Psoas muscle (tissue), 8 donors: ENCODE measurements around the gene ZP4. TPM values are rescaled to one million over a fixed set of nuclear protein-coding genes. Genes with fewer than 3 reads are reported as not detected.

Experiments used
- ATAC-seq, 4 donors: fragments of 200-7000 bp; cut with Tn5 transposase; one replicate each; pipeline ENCODE4 v1.9.1; 2020; ENCODE audit warnings: moderate library complexity in 3 of 4, mild to moderate bottlenecking in 2 of 4
- DNase-seq, 2 donors: peaks; one replicate each; pipeline ENCODE4 v3.0.0-alpha.2; 2020
- H3K27ac ChIP-seq: fragments of 200-600 bp; one replicate; pipeline ENCODE4 v1.8.0; 2022
- H3K27me3 ChIP-seq, 3 donors: fragments of 200-600 bp in 1 of 3; one replicate each; pipeline versions ENCODE4 v1.6.1 to v1.8.0; 2013 to 2022; ENCODE audit warnings: low read length in 2 of 3, mild to moderate bottlenecking in 2 of 3, moderate library complexity in 1 of 3; ENCODE audit not compliant: insufficient read depth in 3 of 3
- H3K36me3 ChIP-seq, 2 donors: fragments of 200-600 bp in 1 of 2; one replicate each; pipeline versions ENCODE4 v1.6.1 to v1.8.0; 2013 to 2022; ENCODE audit warnings: low read depth in 1 of 2, mild to moderate bottlenecking in 1 of 2, moderate library complexity in 1 of 2; ENCODE audit not compliant: insufficient read depth in 1 of 2
- H3K4me1 ChIP-seq: fragments of 200-600 bp; one replicate; pipeline ENCODE4 v1.8.0; 2022
- H3K4me3 ChIP-seq: fragments of 200-600 bp; one replicate; pipeline ENCODE4 v1.8.0; 2022; ENCODE audit warnings: mild to moderate bottlenecking
- H3K9me3 ChIP-seq: fragments of 200-600 bp; one replicate; pipeline ENCODE4 v1.8.0; 2022
- WGBS, 3 donors: extraction: QIAGEN DNeasy Blood & Tissue Kit; methylation state at CpG; one replicate each; pipeline versions ENCODE4 v1.1.6 to v1.1.7; 2013; 5-methylcytosine and 5-hydroxymethylcytosine counted together
- intact Hi-C, 2 donors: fragments of 100-400 bp; cut with DNase I; formaldehyde crosslinking; loops; one replicate each; pipeline versions ENCODE4 v1.11.0 to v1.14.2; 2022
- polyA plus RNA-seq, 3 donors: library from polyadenylated mRNA; stranded (reverse); fragments of 200-250 nt; gene quantifications; one replicate each; pipeline ENCODE4 v1.2.3, GENCODE V29; 2013
- total RNA-seq, 4 donors: library from RNA; stranded (reverse); fragmentation: NEBNext Ultra II Directional in 2 of 4; extraction: Animal tissue kit (Norgen Biotek cat#: 25700) in 2 of 4; gene quantifications; one replicate each; pipeline versions ENCODE4 v1.2.1 to v1.2.4, GENCODE V29; 2021 to 2023
- TF ChIP-seq, protein P1 (sequence below): fragments of 200-600 bp; IDR thresholded peaks from one replicate; pipeline ENCODE4 v1.8.0; 2022; ENCODE audit warnings: antibody characterized with exemption
- donor health status: healthy with polysubstance abuse.
- donor health status: DM: no; HTN: no; CAD: no; lungs with moderate emphysema.
- donor health status: Bipolar disorder and iron deficiency.
- donor health status: healthy.
- donor health status: DM: yes; HTN: yes; CAD: no.
- donor health status: DM: no; HTN: no; CAD: no.
- donor health status: DM: no; HTN: no; CAD: no.
- donor health status: DM: yes; HTN: yes; CAD: no.

The ZP4 gene
- total and polyA plus RNA-seq, 7 donors, result not detected

DNA sequence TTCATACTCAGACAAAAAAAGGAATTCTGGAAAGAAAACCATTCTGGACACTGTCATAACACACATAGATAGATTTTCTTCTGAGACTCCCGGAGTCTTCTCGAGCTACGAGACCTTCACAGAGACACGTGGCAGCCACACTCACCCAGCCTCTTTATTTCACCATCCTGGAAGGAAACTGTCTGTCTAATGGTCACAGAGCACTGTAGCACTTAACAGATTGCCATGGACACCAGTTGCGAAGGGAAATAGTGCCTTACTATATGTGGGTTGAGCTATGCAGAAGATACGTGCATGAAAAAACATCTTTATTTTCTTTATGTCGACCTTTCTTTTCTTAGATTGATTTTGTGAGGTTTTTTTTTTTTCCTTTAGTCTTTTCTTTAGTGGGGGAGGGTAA is 57.9 kb downstream of the ZP4 start:
- TF ChIP-seq, protein P1, sequence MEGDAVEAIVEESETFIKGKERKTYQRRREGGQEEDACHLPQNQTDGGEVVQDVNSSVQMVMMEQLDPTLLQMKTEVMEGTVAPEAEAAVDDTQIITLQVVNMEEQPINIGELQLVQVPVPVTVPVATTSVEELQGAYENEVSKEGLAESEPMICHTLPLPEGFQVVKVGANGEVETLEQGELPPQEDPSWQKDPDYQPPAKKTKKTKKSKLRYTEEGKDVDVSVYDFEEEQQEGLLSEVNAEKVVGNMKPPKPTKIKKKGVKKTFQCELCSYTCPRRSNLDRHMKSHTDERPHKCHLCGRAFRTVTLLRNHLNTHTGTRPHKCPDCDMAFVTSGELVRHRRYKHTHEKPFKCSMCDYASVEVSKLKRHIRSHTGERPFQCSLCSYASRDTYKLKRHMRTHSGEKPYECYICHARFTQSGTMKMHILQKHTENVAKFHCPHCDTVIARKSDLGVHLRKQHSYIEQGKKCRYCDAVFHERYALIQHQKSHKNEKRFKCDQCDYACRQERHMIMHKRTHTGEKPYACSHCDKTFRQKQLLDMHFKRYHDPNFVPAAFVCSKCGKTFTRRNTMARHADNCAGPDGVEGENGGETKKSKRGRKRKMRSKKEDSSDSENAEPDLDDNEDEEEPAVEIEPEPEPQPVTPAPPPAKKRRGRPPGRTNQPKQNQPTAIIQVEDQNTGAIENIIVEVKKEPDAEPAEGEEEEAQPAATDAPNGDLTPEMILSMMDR, result no peak
- ATAC-seq (no peak), DNase-seq (no peak)
- H3K36me3 ChIP-seq, result no peaks in the 10 kb centered on the region
- H3K4me1 ChIP-seq, result no peaks in the 10 kb centered on the region
- H3K9me3 ChIP-seq, result no peaks in the 10 kb centered on the region
- WGBS, 3 donors, result 59 to 64% (median 61%) methylated on average over 7 of the region's 7 CpGs
- H3K27me3 ChIP-seq, result no peaks in the 10 kb centered on the region
- H3K4me3 ChIP-seq, result no peak overlapping the region
- intact Hi-C loops, result no loop called here
- H3K27ac ChIP-seq, result no peak overlapping the region
